Measurements from ENCODE around the gene CNTD1.
A peak's percentile ranks its signal among the peaks of the same experiment; 100 is the strongest.
"Not testable (repeated sequence)": the region's sequence is repeated elsewhere in the genome, so short reads cannot be mapped to it uniquely, and the experiment has no call there.

The CNTD1 gene

GRCh38 chr17:42798383-42799380 is at the start of gene CNTD1, which contains the start of gene COA3:
Gene CNTD1 (plus strand): TSS chr17:42798861. CDS start chr17:42799068, 207 bp downstream.
Gene COA3 (minus strand): TSS chr17:42798704. CDS start chr17:42798681, 23 bp downstream.
- peak; percentile 44 to 45 for DNase-seq (ENCODE audit: low read depth in 2 of 2)

- DNase-seq (ENCODE audit: low read depth in 2 of 2), result no peak
Observed at GRCh38 chr17:42748908-42749798, 49.5 kb upstream of the CNTD1 start.

GRCh38 chr17:42750739-42751344 is 47.8 kb upstream of the CNTD1 start:
- no peak for DNase-seq (ENCODE audit: low read depth in 2 of 2)

- no peak for DNase-seq (ENCODE audit: low read depth in 2 of 2)
Observed at GRCh38 chr17:42751628-42752027, 47.0 kb upstream of the CNTD1 start.

GRCh38 chr17:42754782-42755181 is 43.9 kb upstream of the CNTD1 start:
- no peak for DNase-seq (ENCODE audit: low read depth in 2 of 2)

GRCh38 chr17:42759982-42760651 is 38.5 kb upstream of the CNTD1 start:
- no peak for DNase-seq (ENCODE audit: low read depth in 2 of 2)

- DNase-seq (ENCODE audit: low read depth in 2 of 2), result no peak
Observed at GRCh38 chr17:42760652-42761581, 37.7 kb upstream of the CNTD1 start, which contains the start of gene RAMP2. Gene RAMP2 (plus strand): TSS chr17:42761227. CDS start chr17:42761262, 35 bp downstream.

GRCh38 chr17:42761638-42762037 is 37.0 kb upstream of the CNTD1 start:
- DNase-seq (ENCODE audit: low read depth in 2 of 2), result no peak

GRCh38 chr17:42766124-42766523 is 32.5 kb upstream of the CNTD1 start:
- DNase-seq (ENCODE audit: low read depth in 2 of 2), result no peak

- no peak for DNase-seq (ENCODE audit: low read depth in 2 of 2)
Observed at GRCh38 chr17:42767512-42767911, 31.1 kb upstream of the CNTD1 start.

- DNase-seq (ENCODE audit: low read depth in 2 of 2), result not testable (repeated sequence)
Observed at GRCh38 chr17:42768006-42768405, 30.7 kb upstream of the CNTD1 start.

- DNase-seq (ENCODE audit: low read depth in 2 of 2), result not testable (repeated sequence)
Observed at GRCh38 chr17:42769964-42770363, 28.7 kb upstream of the CNTD1 start.

- no peak for DNase-seq (ENCODE audit: low read depth in 2 of 2)
Observed at GRCh38 chr17:42772945-42773289, 25.7 kb upstream of the CNTD1 start.

- peak; percentile 48 to 63 for DNase-seq (ENCODE audit: low read depth in 2 of 2)
Observed at GRCh38 chr17:42773290-42774035, 25.2 kb upstream of the CNTD1 start, which contains the start of gene VPS25. Gene VPS25 (plus strand): TSS chr17:42773449. CDS start chr17:42773476, 27 bp downstream.

GRCh38 chr17:42774066-42774745 is 24.5 kb upstream of the CNTD1 start:
- DNase-seq (ENCODE audit: low read depth in 2 of 2), result no peak

- DNase-seq (ENCODE audit: low read depth in 2 of 2), result no peak
Observed at GRCh38 chr17:42775534-42776098, 23.0 kb upstream of the CNTD1 start.

- no peak for DNase-seq (ENCODE audit: low read depth in 2 of 2)
Observed at GRCh38 chr17:42778570-42778969, 20.1 kb upstream of the CNTD1 start.

- DNase-seq (ENCODE audit: low read depth in 2 of 2), result no peak
Observed at GRCh38 chr17:42779304-42779935, 19.2 kb upstream of the CNTD1 start.

Measured in stimulated activated CD8-positive, alpha-beta memory T cell treated with anti-CD3 and anti-CD28 coated beads, Interleukin-7, amount 100 ng/mL, for 1 hour (primary cell).